GM12878 (cell line): Measurements from ENCODE around the gene FRS3. TPM values are rescaled to one million over a fixed set of nuclear protein-coding genes. Genes with fewer than 3 reads are reported as not detected.
A peak's percentile ranks its signal among the peaks of the same experiment; 100 is the strongest.

ENCODE experiments used
- BHLHE40 ChIP-seq, 2 experiments: fragments of 450-650 bp in 1 of 2; IDR thresholded peaks; 2 replicates each; pipeline ENCODE4 v1.6.1; 2011 to 2017; ENCODE audit warnings: low read depth in 2 of 2, borderline replicate concordance in 1 of 2, improper control_type of control experiment in 1 of 2, low read length in 1 of 2, mild to moderate bottlenecking in 1 of 2
- BMI1 ChIP-seq: fragments of 450-650 bp; IDR thresholded peaks from 2 replicates; pipeline ENCODE4 v1.6.1; 2016; ENCODE audit warnings: mild to moderate bottlenecking, moderate library complexity, borderline replicate concordance
- CHD4 ChIP-seq: fragments of 200-600 bp; sonication (generic); IDR thresholded peaks from 2 replicates; pipeline ENCODE4 v1.6.1; 2016; ENCODE audit warnings: mild to moderate bottlenecking
- EED ChIP-seq: sonication (generic); IDR thresholded peaks from 2 replicates; pipeline ENCODE4 v1.6.1; 2016; ENCODE audit warnings: antibody characterized with exemption, low read depth
- EGR1 ChIP-seq, 2 experiments: IDR thresholded peaks; 1 replicate in 1 of 2; 2 replicates in 1 of 2; pipeline ENCODE4 v1.6.1; 2011 to 2012; ENCODE audit warnings: low read depth in 2 of 2, low read length in 2 of 2, borderline replicate concordance in 1 of 2, mild to moderate bottlenecking in 1 of 2, moderate library complexity in 1 of 2
- ELK1 ChIP-seq: IDR thresholded peaks from 2 replicates; pipeline ENCODE4 v1.6.1; 2012; ENCODE audit warnings: low read depth, low read length, improper control_type of control experiment
- GABPA ChIP-seq: IDR thresholded peaks from 2 replicates; pipeline ENCODE4 v1.6.1; 2014; ENCODE audit warnings: antibody characterized with exemption, low read depth, mild to moderate bottlenecking, inconsistent platforms
- IKZF1 ChIP-seq: fragments of 450-650 bp; conservative IDR thresholded peaks from 2 replicates; pipeline ENCODE4 v1.6.1; 2017; ENCODE audit warnings: antibody characterized with exemption, mild to moderate bottlenecking
- JUND ChIP-seq: IDR thresholded peaks from 2 replicates; pipeline ENCODE4 v1.6.1; 2012; ENCODE audit warnings: low read depth, mild to moderate bottlenecking, low read length, improper control_type of control experiment, moderate library complexity
- RBBP5 ChIP-seq: fragments of 200-600 bp; sonication (generic); conservative IDR thresholded peaks from 2 replicates; pipeline ENCODE4 v1.6.1; 2016
- REST ChIP-seq: IDR thresholded peaks from 2 replicates; pipeline ENCODE4 v1.6.1; 2012; ENCODE audit warnings: mild to moderate bottlenecking, low read depth, low read length
- STAT1 ChIP-seq: fragments of 450-650 bp; conservative IDR thresholded peaks from 2 replicates; pipeline ENCODE4 v1.6.1; 2014; ENCODE audit warnings: antibody characterized with exemption, mild to moderate bottlenecking
- ZBTB11 ChIP-seq: fragments of 450-650 bp; formaldehyde crosslinking; IDR thresholded peaks from 2 replicates; pipeline ENCODE4 v1.5.0; 2022; ENCODE audit warnings: mild to moderate bottlenecking, missing genetic modification characterization
- ZNF274 ChIP-seq: IDR thresholded peaks from one replicate; pipeline ENCODE4 v1.8.0; 2011; ENCODE audit not compliant: insufficient read length, insufficient read depth
- polyA plus RNA-seq, 11 experiments: library from polyadenylated mRNA; depleted of rRNA in 4 of 11; unstranded in 6 of 11; stranded (reverse) in 5 of 11; fragments of >200 nt; fragmentation: Nextera tagmentation in 4 of 11; fragmentation: Illumina TruSeq in 1 of 11; extraction: Ambion mirVana in 4 of 11; extraction: Trizol in 1 of 11; gene quantifications; 1 replicate in 1 of 11; 2 replicates in 10 of 11; pipeline versions ENCODE4 v1.2.1 to v1.2.3, GENCODE V29; 2011 to 2016; ENCODE audit warnings: inconsistent platforms in 2 of 11, missing spikeins in 2 of 11, low read depth in 1 of 11
- total RNA-seq, 4 experiments: library from RNA; depleted of rRNA in 3 of 4; stranded (reverse); fragments of >200 nt in 3 of 4; fragmentation: Illumina TruSeq in 1 of 4; extraction: Trizol in 1 of 4; gene quantifications; 2 replicates each; pipeline versions ENCODE4 v1.2.1 to v1.2.3, GENCODE V29; 2013 to 2021
- TF ChIP-seq, protein P1 (sequence below): fragments of 450-650 bp; IDR thresholded peaks from 2 replicates; pipeline ENCODE4 v1.6.1; 2017; ENCODE audit warnings: borderline replicate concordance
- TF ChIP-seq, protein P2 (sequence below), 3 experiments: IDR thresholded peaks in 2 of 3; conservative IDR thresholded peaks in 1 of 3; 2 replicates each; pipeline ENCODE4 v1.5.1; 2011; ENCODE audit warnings: low read depth in 3 of 3, low read length in 3 of 3, mild to moderate bottlenecking in 3 of 3, control low read depth in 2 of 3, moderate library complexity in 2 of 3, inconsistent platforms in 1 of 3, mixed read lengths in 1 of 3; ENCODE audit not compliant: control insufficient read depth in 2 of 3, insufficient read depth in 1 of 3; ENCODE audit errors: extremely low read depth in 1 of 3

FRS3 gene
- total and polyA plus RNA-seq, 10 of the 15 experiments (the other 5 are each of a cell fraction or from before 2014, with no cell fraction given), result 0.05 to 3.4 (median 1.5) TPM

DNA sequence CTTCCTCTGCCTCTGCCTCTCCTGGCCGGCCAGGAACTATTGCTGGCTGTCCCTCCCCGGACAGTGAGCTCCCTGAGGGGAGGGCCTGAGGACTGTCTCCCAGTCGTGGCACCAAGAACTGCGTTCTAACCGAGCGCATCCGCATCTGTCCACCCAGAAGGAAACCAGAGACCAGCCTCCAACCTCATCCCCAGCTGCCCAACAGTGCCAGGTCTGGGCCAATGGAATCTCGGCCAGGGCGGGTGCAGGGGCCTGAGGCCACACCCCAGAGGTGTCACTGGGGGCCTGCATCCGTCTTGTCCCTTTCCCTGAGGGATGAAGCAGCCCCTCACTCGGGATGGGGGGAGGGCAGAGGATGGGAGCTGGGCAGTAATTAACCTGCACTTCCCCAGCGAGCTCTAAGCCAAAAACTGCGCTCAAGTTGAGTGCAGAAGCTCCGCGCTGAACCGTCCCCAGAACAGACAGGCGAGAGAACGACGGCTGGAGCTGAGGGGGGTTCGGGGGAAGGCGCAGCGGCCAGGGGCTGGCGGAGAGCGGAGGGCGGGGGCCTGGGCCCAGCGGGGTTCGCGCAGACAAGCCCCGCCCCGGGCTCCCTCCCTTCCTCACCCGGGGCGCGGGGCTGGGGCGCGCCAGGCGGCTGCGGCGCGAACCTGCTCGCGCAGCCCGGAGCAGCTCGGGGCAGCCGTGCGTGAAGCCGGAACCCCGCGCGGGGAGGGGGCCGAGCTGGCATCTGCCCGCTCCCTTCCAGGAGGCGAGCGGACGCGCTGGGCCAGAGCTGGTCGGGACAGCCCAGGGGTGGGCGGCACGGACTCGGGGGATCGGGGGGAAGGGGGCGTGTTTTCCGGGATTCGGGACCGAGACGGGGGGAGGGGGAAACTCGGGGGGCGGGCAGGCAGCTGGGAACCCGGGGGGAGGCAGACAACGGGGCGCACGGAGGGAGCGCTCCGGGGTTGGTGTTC, 45.7 kb downstream of the FRS3 start (continued):
- TF ChIP-seq BHLHE40 (IDR thresholded peaks at IDR 0.05; ENCODE audit: borderline replicate concordance in 1 of 2, low read depth in 2 of 2, low read length in 1 of 2) (peak; percentile 9 to 76; a peak in 2 of 4 replicates), STAT1 (no peak; the same call in 1 of the 2 replicates), ZBTB11 (CRISPR knock-in tag) (no peak), BMI1 (no peak), ELK1 (0 out of 2 replicates have a peak, but pooled peaks have one; percentile 26), EED (peak; percentile 52; the same call in 1 of the 2 replicates), GABPA (no peak), JUND (no peak), IKZF1 (peak; percentile 82), REST (0 out of 2 replicates have a peak, but pooled peaks have one; percentile 33), EGR1 (IDR thresholded peaks at IDR 0.05; ENCODE audit: borderline replicate concordance in 1 of 2, low read depth in 2 of 2, low read length in 2 of 2) (no peak), ZNF274 (no peak), RBBP5 (no peak), CHD4 (no peak)
- TF ChIP-seq, protein P1, sequence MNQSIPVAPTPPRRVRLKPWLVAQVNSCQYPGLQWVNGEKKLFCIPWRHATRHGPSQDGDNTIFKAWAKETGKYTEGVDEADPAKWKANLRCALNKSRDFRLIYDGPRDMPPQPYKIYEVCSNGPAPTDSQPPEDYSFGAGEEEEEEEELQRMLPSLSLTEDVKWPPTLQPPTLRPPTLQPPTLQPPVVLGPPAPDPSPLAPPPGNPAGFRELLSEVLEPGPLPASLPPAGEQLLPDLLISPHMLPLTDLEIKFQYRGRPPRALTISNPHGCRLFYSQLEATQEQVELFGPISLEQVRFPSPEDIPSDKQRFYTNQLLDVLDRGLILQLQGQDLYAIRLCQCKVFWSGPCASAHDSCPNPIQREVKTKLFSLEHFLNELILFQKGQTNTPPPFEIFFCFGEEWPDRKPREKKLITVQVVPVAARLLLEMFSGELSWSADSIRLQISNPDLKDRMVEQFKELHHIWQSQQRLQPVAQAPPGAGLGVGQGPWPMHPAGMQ, result no peak
- TF ChIP-seq, protein P2, sequence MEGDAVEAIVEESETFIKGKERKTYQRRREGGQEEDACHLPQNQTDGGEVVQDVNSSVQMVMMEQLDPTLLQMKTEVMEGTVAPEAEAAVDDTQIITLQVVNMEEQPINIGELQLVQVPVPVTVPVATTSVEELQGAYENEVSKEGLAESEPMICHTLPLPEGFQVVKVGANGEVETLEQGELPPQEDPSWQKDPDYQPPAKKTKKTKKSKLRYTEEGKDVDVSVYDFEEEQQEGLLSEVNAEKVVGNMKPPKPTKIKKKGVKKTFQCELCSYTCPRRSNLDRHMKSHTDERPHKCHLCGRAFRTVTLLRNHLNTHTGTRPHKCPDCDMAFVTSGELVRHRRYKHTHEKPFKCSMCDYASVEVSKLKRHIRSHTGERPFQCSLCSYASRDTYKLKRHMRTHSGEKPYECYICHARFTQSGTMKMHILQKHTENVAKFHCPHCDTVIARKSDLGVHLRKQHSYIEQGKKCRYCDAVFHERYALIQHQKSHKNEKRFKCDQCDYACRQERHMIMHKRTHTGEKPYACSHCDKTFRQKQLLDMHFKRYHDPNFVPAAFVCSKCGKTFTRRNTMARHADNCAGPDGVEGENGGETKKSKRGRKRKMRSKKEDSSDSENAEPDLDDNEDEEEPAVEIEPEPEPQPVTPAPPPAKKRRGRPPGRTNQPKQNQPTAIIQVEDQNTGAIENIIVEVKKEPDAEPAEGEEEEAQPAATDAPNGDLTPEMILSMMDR (IDR thresholded peaks at IDR 0.05 in 2 of 3, conservative IDR thresholded peaks at IDR 0.05 in 1 of 3; ENCODE audit: control insufficient read depth in 2 of 3, extremely low read depth in 1 of 3, insufficient read depth in 1 of 3, low read depth in 3 of 3, low read length in 3 of 3), result peak in 1 of 3 experiments; percentile 20; a peak in 1 of 6 replicates
